Peyer's patch (tissue), 4 donors: Measurements from ENCODE around the gene PRR15L. TPM values are rescaled to one million over a fixed set of nuclear protein-coding genes. Genes with fewer than 3 reads are reported as not detected.

Experiments
- DNase-seq, 3 donors: peaks; one replicate each; pipeline ENCODE4 v3.0.0-alpha.2; 2017 to 2019
- H3K27ac ChIP-seq, 4 donors: fragments of 200-600 bp; sonication (generic); one replicate each; pipeline ENCODE4 v1.5.1; 2016 to 2019
- H3K27me3 ChIP-seq, 2 donors: fragments of 200-600 bp; sonication (generic); one replicate each; pipeline ENCODE4 v1.5.1; 2019
- H3K36me3 ChIP-seq, 3 donors: fragments of 200-600 bp; sonication (generic); one replicate each; pipeline ENCODE4 v1.5.1; 2016 to 2019
- H3K4me1 ChIP-seq, 4 donors: fragments of 200-600 bp; sonication (generic); one replicate each; pipeline ENCODE4 v1.5.1; 2016 to 2019
- H3K4me3 ChIP-seq, 4 donors: fragments of 200-600 bp; sonication (generic); 1 replicate in 3 of 4; 2 replicates in 1 of 4; pipeline ENCODE4 v1.5.1; 2016 to 2019; ENCODE audit warnings: mild to moderate bottlenecking in 1 of 4
- H3K9me3 ChIP-seq, 4 donors: fragments of 200-600 bp; sonication (generic); one replicate each; pipeline ENCODE4 v1.5.1; 2016 to 2019; ENCODE audit warnings: mild to moderate bottlenecking in 1 of 4
- POLR2A ChIP-seq, 2 donors: fragments of 450-650 bp; IDR thresholded peaks; one replicate each; pipeline ENCODE4 v1.5.1; 2017; ENCODE audit warnings: antibody characterized with exemption in 2 of 2, mild to moderate bottlenecking in 2 of 2, moderate library complexity in 2 of 2
- total RNA-seq, 4 donors: library from RNA; depleted of rRNA; stranded (reverse); fragments of >200 nt; gene quantifications; one replicate each; pipeline ENCODE4 v1.1.0, GENCODE V29; 2016
- TF ChIP-seq, protein P1 (sequence below), 6 experiments: fragments of 450-650 bp in 4 of 6; fragments of 200-600 bp in 2 of 6; sonication (generic) in 1 of 6; IDR thresholded peaks; one replicate each; pipeline ENCODE4 v1.5.1; 2017 to 2019; ENCODE audit warnings: antibody characterized with exemption in 6 of 6, mild to moderate bottlenecking in 3 of 6, moderate library complexity in 1 of 6

The PRR15L gene
- total RNA-seq, 4 donors from 2014 or later, result 88.3 to 358 (median 288) TPM

DNA sequence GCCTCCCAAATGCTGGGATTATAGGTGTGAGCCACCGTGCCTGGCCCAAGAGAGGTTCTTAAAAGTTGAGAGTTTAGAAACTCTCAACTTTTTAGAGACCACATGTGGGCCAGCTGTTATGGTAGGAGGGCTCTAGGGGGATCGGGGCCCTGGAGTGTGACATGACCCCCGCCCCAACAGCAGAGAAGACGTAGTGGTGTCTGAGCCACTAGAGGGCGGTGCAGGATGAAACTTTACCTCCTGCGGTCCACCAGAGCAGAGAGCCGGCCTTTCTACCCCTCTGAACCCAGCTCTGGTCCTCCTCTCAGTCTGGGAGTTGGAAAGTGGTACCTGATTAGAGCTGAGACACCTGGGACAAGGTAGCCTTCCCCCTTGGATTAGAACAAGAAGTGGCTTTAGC, 20.6 kb upstream of the PRR15L start:
- no peaks in the 10 kb centered on the region for H3K9me3 ChIP-seq
- peak; percentile 55 to 71 (median 65) for DNase-seq
- no peaks in the 10 kb centered on the region for H3K4me1 ChIP-seq
- H3K4me3 ChIP-seq, result no peak overlapping the region
- no peaks in the 10 kb centered on the region for H3K27me3 ChIP-seq
- peaks cover 0 to 98% (median 0%) of the 10 kb centered on the region in 3 donors for H3K36me3 ChIP-seq
- TF ChIP-seq POLR2A (IDR thresholded peaks at IDR 0.05), result no peak
- TF ChIP-seq, protein P1, sequence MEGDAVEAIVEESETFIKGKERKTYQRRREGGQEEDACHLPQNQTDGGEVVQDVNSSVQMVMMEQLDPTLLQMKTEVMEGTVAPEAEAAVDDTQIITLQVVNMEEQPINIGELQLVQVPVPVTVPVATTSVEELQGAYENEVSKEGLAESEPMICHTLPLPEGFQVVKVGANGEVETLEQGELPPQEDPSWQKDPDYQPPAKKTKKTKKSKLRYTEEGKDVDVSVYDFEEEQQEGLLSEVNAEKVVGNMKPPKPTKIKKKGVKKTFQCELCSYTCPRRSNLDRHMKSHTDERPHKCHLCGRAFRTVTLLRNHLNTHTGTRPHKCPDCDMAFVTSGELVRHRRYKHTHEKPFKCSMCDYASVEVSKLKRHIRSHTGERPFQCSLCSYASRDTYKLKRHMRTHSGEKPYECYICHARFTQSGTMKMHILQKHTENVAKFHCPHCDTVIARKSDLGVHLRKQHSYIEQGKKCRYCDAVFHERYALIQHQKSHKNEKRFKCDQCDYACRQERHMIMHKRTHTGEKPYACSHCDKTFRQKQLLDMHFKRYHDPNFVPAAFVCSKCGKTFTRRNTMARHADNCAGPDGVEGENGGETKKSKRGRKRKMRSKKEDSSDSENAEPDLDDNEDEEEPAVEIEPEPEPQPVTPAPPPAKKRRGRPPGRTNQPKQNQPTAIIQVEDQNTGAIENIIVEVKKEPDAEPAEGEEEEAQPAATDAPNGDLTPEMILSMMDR (IDR thresholded peaks at IDR 0.05), result peak; percentile 31 to 64 (median 54)
- no peak overlapping the region for H3K27ac ChIP-seq

DNA sequence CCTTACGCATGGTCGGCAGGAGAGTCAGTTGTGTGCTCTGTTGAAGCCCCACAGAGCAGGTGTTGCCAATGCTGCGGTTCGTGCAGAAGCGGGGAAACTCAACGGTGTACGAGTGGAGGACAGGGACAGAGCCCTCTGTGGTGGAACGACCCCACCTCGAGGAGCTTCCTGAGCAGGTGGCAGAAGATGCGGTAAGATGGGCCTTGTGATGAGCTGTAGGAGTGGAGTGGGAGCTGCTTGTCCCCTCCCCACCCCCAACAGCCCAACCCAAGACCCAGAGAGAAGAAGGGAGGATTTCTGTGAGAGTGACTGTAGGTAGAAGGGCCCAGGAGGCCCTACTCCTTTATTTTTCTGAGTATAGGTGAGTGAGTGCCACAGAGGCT, 18.1 kb upstream of the PRR15L start:
- no peak for TF ChIP-seq POLR2A (IDR thresholded peaks at IDR 0.05)
- TF ChIP-seq, protein P1 (IDR thresholded peaks at IDR 0.05), result no peak
- no peak for DNase-seq
- Histone ChIP-seq H3K9me3 (no peaks in the 10 kb centered on the region), H3K36me3 (peaks cover 0 to 76% (median 0%) of the 10 kb centered on the region in 3 donors), H3K27me3 (no peaks in the 10 kb centered on the region), H3K4me3 (no peak overlapping the region), H3K27ac (no peak overlapping the region), H3K4me1 (peaks cover 0 to 11% (median 0%) of the 10 kb centered on the region in 4 donors)

DNA sequence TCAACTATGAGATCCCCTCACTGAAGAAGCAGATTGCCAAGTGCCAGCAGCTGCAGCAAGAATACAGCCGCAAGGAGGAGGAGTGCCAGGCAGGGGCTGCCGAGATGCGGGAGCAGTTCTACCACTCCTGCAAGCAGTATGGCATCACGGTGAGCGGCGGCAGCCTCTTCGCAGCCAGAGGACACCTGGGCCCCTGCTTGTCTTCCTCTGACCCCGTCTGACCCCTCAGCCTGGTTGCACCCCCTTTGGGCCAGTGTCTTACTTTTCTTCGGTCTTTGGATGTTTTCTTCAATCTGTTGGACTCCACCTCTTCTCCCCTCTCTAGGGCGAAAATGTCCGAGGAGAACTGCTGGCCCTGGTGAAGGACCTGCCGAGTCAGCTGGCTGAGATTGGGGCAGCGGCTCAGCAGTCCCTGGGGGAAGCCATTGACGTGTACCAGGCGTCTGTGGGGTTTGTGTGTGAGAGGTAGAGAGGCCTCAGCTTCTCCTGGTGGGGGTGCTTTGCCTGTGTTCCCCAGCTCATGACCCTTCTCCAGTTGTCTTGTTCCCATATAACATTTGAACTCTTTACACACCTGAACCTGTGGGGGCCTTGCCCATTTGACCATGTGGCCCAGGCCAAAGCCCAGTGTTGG, 17.6 kb upstream of the PRR15L start:
- H3K27ac ChIP-seq, result no peak overlapping the region
- TF ChIP-seq, protein P1 (IDR thresholded peaks at IDR 0.05), result no peak
- TF ChIP-seq POLR2A (IDR thresholded peaks at IDR 0.05), result no peak
- H3K36me3 ChIP-seq, result peaks cover 0 to 71% (median 0%) of the 10 kb centered on the region in 3 donors
- no peak overlapping the region for H3K4me3 ChIP-seq
- no peak for DNase-seq
- H3K27me3 ChIP-seq, result no peaks in the 10 kb centered on the region
- peaks cover 0 to 13% (median under 1%) of the 10 kb centered on the region in 4 donors for H3K4me1 ChIP-seq
- no peaks in the 10 kb centered on the region for H3K9me3 ChIP-seq

DNA sequence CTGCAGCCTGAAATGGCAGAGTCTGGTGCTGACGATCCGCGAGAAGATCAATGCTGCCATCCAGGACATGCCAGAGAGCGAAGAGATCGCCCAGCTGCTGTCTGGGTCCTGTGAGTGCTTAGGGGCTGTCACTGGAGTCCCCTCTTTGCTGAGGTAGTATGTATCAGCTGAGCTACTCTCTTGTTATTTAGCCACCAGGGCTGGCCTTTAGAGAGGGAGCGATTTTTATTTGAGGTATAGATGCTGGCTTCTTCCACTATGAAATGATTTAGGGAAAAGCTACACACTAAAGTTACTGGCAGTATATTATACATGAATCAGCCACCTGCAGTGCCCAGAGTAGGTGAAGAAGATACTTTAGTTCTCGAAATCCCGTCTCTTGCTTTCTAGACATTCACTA, 15.9 kb upstream of the PRR15L start:
- TF ChIP-seq POLR2A (IDR thresholded peaks at IDR 0.05), result no peak
- TF ChIP-seq, protein P1 (IDR thresholded peaks at IDR 0.05), result no peak
- no peak overlapping the region for H3K27ac ChIP-seq

DNA sequence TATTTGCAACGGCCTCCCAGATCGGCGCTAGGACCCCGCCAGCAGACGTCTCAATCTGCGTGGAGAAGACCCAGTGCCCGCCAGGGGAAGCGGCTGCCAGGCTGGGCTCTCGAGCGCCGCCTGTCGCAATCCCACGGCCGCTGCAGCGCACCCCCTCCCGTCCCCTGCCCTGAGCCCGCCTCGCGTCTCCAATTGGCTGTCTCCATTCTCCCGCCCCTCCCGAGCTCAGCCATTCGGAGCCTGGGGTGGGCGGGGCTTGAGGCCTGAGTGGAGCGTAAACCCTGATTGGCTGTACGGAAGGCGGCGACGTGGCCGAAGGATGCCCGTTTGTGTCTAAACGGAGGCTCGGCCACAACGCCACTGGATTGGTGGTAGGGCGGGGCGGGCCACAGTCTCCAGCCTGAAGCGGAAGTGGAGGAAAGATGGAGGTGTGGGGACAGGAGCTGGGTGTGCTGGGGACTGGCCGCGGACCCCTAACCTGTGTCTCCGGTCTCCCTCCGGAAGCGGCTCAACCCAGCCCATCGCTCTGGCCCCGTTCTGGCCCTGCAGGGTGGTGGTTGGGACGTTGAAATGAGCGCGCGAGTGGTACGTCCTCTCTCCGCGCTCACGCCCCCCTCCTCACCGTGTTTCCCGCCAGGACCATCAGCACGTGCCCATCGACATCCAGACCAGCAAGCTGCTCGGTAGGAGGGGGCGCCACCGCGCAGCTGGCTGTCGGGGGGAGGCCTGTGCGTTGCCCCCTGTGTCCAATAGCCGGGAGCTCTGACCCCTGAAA, 13.2 kb upstream of the PRR15L start, which contains the start of gene CDK5RAP3:
Gene CDK5RAP3, plus strand, starts transcription at position 389 of the 775 bp plus-strand sequence. Its CDS starts 34 bp downstream, at position 423.
- H3K9me3 ChIP-seq, result no peaks in the 10 kb centered on the region
- H3K4me1 ChIP-seq, result peaks cover 0 to 24% (median 2%) of the 10 kb centered on the region in 4 donors
- H3K27me3 ChIP-seq, result no peaks in the 10 kb centered on the region
- DNase-seq, result peak; percentile 100
- H3K36me3 ChIP-seq, result peaks cover 0 to 28% (median 0%) of the 10 kb centered on the region in 3 donors
- H3K27ac ChIP-seq, result peak within 1 kb of the TSS; percentile 81 to 87 (median 84)
- peak within 1 kb of the TSS; percentile 81 to 91 (median 90) for H3K4me3 ChIP-seq
- TF ChIP-seq, protein P1 (IDR thresholded peaks at IDR 0.05), result peak; percentile 92 to 100 (median 97)
- peak; percentile 74 to 81 for TF ChIP-seq POLR2A (IDR thresholded peaks at IDR 0.05)

More for the DNA sequence above, 15.9 kb upstream of the PRR15L start:
- Histone ChIP-seq H3K36me3 (peaks cover 0 to 54% (median 0%) of the 10 kb centered on the region in 3 donors), H3K4me1 (peaks cover 0 to 16% (median 2%) of the 10 kb centered on the region in 4 donors), H3K27me3 (no peaks in the 10 kb centered on the region), H3K9me3 (no peaks in the 10 kb centered on the region), H3K4me3 (no peak overlapping the region)
- no peak for DNase-seq
